ENCODE data around the gene ZBTB46. TPM values are rescaled to one million over a fixed set of nuclear protein-coding genes. Genes with fewer than 3 reads are reported as not detected.
A peak's percentile ranks its signal among the peaks of the same experiment; 100 is the strongest.

The ZBTB46 gene
- total RNA-seq, 1 donor from 2014 or later, result 23.7 TPM

DNA sequence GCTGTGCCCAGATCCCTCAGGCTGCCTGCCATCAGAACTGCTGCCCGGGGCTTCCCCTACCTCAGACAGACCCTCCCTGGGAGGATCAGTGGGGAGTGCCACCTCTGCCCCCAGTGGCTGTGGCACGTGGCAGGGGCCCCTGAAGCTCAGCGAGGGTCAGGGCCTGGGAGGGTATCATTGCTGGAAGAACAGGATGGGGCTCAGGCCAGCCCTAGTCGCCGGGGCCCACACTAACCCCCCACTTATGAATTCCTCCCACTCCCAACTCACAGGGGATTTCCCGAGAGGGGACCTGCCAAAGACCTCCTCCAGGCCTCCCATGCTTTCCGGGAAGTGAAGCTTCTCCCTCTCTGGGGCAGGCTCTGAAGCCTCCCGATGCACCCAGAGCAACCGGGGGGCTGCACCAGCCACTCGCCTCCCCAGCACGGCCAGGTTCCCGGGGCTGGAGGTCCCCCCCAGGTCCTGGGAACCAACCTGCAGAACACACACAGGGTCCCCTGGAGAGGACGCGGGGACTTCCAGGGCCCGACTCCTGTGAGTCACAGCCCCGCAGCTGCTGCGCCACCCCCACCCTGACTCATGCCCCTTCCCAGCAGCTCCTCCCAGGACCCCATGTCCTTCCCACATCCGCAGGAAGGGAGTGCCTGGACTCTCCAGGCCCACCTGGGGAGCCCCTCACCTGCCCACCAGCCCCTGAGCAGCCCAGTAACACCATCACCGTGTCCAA, 132.2 kb downstream of the ZBTB46 start:
- no peak overlapping the region for H3K4me3 Mint-ChIP-seq
- H3K36me3 Mint-ChIP-seq (ENCODE audit: low read depth), result peaks cover under 1% of the 10 kb centered on the region
- no peak overlapping the region for H3K27ac Mint-ChIP-seq (ENCODE audit: unreplicated experiment)
- no peaks in the 10 kb centered on the region for H3K9me3 Mint-ChIP-seq
- H3K27me3 Mint-ChIP-seq (ENCODE audit: low read depth), result peaks cover 7% of the 10 kb centered on the region
- DNase-seq (ENCODE audit: low read depth, low spot score), result no peak
- TF ChIP-seq, protein P1, sequence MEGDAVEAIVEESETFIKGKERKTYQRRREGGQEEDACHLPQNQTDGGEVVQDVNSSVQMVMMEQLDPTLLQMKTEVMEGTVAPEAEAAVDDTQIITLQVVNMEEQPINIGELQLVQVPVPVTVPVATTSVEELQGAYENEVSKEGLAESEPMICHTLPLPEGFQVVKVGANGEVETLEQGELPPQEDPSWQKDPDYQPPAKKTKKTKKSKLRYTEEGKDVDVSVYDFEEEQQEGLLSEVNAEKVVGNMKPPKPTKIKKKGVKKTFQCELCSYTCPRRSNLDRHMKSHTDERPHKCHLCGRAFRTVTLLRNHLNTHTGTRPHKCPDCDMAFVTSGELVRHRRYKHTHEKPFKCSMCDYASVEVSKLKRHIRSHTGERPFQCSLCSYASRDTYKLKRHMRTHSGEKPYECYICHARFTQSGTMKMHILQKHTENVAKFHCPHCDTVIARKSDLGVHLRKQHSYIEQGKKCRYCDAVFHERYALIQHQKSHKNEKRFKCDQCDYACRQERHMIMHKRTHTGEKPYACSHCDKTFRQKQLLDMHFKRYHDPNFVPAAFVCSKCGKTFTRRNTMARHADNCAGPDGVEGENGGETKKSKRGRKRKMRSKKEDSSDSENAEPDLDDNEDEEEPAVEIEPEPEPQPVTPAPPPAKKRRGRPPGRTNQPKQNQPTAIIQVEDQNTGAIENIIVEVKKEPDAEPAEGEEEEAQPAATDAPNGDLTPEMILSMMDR (conservative IDR thresholded peaks at IDR 0.05), result no peak
- H3K4me1 Mint-ChIP-seq, result no peaks in the 10 kb centered on the region

DNA sequence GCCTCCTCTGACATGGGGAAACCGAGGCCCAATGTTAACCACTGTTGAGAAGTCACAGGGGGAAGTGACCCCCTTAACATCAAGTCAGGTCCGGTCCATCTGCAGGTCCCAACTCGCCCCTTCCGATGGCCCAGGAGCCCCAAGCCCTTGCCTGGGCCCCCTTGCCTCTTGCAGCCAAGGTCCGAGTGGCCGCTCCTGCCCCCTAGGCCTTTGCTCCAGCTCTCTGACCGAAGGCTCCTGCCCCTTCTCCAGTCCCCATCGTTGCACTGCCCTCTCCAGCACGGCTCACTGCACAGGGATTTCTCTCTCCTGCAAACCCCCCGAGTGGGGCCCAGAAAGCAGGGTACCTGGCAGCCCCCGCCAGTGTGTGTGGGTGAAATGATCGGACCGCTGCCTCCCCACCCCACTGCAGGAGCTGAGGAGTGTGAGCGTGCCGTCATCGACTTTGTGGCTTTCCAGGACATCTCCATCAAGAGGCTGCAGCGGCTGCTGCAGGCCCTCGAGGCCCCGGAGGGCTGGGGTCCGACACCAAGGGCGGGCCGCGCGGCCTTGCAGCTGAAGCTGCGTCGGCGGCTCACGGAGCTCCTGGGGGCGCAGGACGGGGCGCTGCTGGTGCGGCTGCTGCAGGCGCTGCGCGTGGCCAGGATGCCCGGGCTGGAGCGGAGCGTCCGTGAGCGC, 133.1 kb downstream of the ZBTB46 start:
- H3K27me3 Mint-ChIP-seq (ENCODE audit: low read depth), result peaks cover 10% of the 10 kb centered on the region
- peaks cover 3% of the 10 kb centered on the region for H3K36me3 Mint-ChIP-seq (ENCODE audit: low read depth)
- TF ChIP-seq, protein P1 (conservative IDR thresholded peaks at IDR 0.05), result no peak
- no peaks in the 10 kb centered on the region for H3K9me3 Mint-ChIP-seq
- DNase-seq (ENCODE audit: low read depth, low spot score), result no peak
- H3K4me3 Mint-ChIP-seq, result peak overlapping the region; percentile 79
- H3K4me1 Mint-ChIP-seq, result no peaks in the 10 kb centered on the region
- no peak overlapping the region for H3K27ac Mint-ChIP-seq (ENCODE audit: unreplicated experiment)

DNA sequence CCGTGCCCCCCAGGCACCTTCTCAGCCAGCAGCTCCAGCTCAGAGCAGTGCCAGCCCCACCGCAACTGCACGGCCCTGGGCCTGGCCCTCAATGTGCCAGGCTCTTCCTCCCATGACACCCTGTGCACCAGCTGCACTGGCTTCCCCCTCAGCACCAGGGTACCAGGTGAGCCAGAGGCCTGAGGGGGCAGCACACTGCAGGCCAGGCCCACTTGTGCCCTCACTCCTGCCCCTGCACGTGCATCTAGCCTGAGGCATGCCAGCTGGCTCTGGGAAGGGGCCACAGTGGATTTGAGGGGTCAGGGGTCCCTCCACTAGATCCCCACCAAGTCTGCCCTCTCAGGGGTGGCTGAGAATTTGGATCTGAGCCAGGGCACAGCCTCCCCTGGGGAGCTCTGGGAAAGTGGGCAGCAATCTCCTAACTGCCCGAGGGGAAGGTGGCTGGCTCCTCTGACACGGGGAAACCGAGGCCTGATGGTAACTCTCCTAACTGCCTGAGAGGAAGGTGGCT, 133.7 kb downstream of the ZBTB46 start:
- DNase-seq (ENCODE audit: low read depth, low spot score), result no peak
- Mint-ChIP-seq H3K27ac (ENCODE audit: unreplicated experiment) (no peak overlapping the region), H3K4me3 (no peak overlapping the region)

DNA sequence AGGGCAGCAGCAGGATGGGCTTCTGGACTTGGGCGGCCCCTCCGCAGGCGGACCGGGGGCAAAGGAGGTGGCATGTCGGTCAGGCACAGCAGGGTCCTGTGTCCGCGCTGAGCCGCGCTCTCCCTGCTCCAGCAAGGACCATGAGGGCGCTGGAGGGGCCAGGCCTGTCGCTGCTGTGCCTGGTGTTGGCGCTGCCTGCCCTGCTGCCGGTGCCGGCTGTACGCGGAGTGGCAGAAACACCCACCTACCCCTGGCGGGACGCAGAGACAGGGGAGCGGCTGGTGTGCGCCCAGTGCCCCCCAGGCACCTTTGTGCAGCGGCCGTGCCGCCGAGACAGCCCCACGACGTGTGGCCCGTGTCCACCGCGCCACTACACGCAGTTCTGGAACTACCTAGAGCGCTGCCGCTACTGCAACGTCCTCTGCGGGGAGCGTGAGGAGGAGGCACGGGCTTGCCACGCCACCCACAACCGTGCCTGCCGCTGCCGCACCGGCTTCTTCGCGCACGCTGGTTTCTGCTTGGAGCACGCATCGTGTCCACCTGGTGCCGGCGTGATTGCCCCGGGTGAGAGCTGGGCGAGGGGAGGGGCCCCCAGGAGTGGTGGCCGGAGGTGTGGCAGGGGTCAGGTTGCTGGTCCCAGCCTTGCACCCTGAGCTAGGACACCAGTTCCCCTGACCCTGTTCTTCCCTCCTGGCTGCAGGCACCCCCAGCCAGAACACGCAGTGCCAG, 134.3 kb downstream of the ZBTB46 start, which contains the start of gene TNFRSF6B:
TNFRSF6B (plus strand) TSS at position 25 of the 729 bp plus-strand sequence; CDS start at position 141, 116 bp downstream.
- H3K27ac Mint-ChIP-seq (ENCODE audit: unreplicated experiment), result no peak within 1 kb of the TSS
- TF ChIP-seq, protein P1 (conservative IDR thresholded peaks at IDR 0.05), result no peak
- no peak for DNase-seq (ENCODE audit: low read depth, low spot score)
- H3K27me3 Mint-ChIP-seq (ENCODE audit: low read depth), result peaks cover 13% of the 10 kb centered on the region
- H3K4me1 Mint-ChIP-seq, result no peaks in the 10 kb centered on the region
- no peaks in the 10 kb centered on the region for H3K9me3 Mint-ChIP-seq
- H3K4me3 Mint-ChIP-seq, result peak within 1 kb of the TSS; percentile 31
- H3K36me3 Mint-ChIP-seq (ENCODE audit: low read depth), result peaks cover 5% of the 10 kb centered on the region

More for the DNA sequence above, 133.7 kb downstream of the ZBTB46 start:
- TF ChIP-seq, protein P1 (conservative IDR thresholded peaks at IDR 0.05), result no peak
- H3K36me3 Mint-ChIP-seq (ENCODE audit: low read depth), result peaks cover 5% of the 10 kb centered on the region
- no peaks in the 10 kb centered on the region for H3K9me3 Mint-ChIP-seq
- no peaks in the 10 kb centered on the region for H3K4me1 Mint-ChIP-seq
- H3K27me3 Mint-ChIP-seq (ENCODE audit: low read depth), result peaks cover 12% of the 10 kb centered on the region

DNA sequence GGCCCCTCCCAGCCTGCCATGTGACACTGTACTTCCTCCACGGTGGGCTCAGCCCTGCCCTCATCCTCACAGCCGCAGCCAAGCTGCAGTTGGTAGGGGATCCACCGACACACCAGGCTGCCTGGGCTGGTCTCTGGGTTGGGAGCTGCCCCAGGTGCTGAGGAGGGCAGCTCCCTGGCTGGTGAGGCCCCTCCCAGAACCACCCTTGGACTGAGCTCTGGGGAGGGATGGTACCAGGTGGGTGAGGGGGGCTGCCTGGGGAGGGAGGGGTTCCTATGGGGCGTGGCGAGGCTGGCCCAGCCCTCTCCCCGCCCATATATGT, 134.8 kb downstream of the ZBTB46 start:
- Mint-ChIP-seq H3K4me1 (no peaks in the 10 kb centered on the region), H3K36me3 (ENCODE audit: low read depth) (peaks cover 5% of the 10 kb centered on the region), H3K4me3 (peak overlapping the region; percentile 31), H3K9me3 (no peaks in the 10 kb centered on the region), H3K27me3 (ENCODE audit: low read depth) (peaks cover 13% of the 10 kb centered on the region), H3K27ac (ENCODE audit: unreplicated experiment) (no peak overlapping the region)
- TF ChIP-seq, protein P1 (conservative IDR thresholded peaks at IDR 0.05), result no peak
- no peak for DNase-seq (ENCODE audit: low read depth, low spot score)

Measured in neural crest cell (in vitro differentiated cells).